ENCODE results near the gene HECTD3. TPM values are rescaled to one million over a fixed set of nuclear protein-coding genes. Genes with fewer than 3 reads are reported as not detected.
A peak's percentile ranks its signal among the peaks of the same experiment; 100 is the strongest.

The HECTD3 gene
- 27.2 TPM for polyA plus RNA-seq

- Mint-ChIP-seq H3K27me3 (peaks cover 1% of the 10 kb centered on the region), H3K4me3 (peak within 1 kb of the TSS; percentile 83 to 95 (median 90)), H3K27ac (peak within 1 kb of the TSS; percentile 79 to 96 (median 86)), H3K9me3 (no peaks in the 10 kb centered on the region), H3K36me3 (peaks cover 4% of the 10 kb centered on the region), H3K4me1 (peaks cover 18 to 40% (median 31%) of the 10 kb centered on the region in 3 donors)
These were observed at the start of gene HECTD3 for GRCh38 chr1:45010855-45011811. TSS of gene HECTD3 (minus strand) at chr1:45011324. CDS start at chr1:45011257, 67 bp downstream.

GRCh38 chr1:45059829-45060228 lies 48.7 kb upstream of the HECTD3 start:
- Mint-ChIP-seq H3K36me3 (peaks cover 4% of the 10 kb centered on the region), H3K4me3 (no peak overlapping the region), H3K27ac (no peak overlapping the region), H3K9me3 (no peaks in the 10 kb centered on the region), H3K4me1 (no peaks in the 10 kb centered on the region), H3K27me3 (no peaks in the 10 kb centered on the region)

DNA sequence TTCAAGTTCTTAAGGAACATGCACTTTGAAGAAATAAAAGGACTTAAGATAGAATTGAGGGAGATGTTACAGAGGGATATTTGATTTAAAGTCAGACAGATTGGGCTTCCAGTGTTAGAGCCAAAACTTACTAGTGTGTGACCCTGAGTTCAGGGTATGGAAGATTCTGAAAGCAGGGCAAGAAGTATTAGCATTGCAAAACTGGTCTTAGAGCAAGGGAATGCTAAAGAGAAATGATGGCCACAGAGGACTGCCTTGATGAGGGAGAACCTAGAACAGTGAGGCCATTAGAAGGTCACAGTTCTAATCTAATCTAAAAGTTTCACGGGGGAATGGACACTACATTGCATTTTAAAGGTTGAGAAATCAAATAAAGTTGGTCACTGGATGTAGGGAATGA lies 46.4 kb upstream of the HECTD3 start:
- Mint-ChIP-seq H3K27me3 (no peaks in the 10 kb centered on the region), H3K4me1 (peaks cover 5 to 7% (median 7%) of the 10 kb centered on the region in 3 donors), H3K9me3 (no peaks in the 10 kb centered on the region), H3K4me3 (no peak overlapping the region), H3K36me3 (peaks cover 2% of the 10 kb centered on the region), H3K27ac (no peak overlapping the region)

DNA sequence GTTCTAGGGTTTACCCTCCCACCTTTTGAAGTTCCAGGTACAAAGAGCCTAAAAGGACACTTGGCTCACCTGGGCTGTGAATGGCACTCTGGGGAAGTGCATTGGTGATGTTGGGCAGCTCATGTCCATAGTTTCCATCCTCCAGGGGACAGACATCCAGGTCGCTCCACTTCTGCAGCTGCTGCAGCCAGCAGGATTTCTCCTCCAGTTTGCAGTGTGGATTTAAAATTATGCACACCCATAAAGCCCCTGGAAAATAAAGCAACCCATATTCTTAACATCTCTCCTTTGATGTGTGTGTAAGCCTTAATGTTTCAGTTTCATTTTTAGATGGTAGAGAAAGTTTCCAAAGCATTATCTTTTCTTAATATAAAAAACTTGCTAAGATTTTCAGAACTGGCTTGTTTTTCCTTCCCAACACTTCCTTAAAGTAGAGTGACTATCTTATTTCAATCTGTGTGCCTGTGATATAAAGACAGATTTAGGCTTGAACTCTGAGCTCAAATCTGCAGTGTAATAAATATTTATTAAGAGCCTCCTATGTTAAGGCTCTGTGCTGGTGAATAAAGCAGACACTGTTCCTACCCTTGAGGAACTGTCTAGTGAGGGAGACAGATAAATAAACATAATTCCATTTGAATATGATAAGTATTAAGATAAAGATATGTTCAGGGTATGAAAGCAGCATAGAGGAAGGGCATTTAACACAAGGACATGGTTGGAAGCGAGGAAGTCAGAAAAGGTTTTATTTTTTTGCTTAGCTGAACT lies 40.1 kb upstream of the HECTD3 start:
- peak overlapping the region in 3 of 4 donors; percentile 38 to 79 (median 53) for H3K4me3 Mint-ChIP-seq
- H3K27me3 Mint-ChIP-seq, result no peaks in the 10 kb centered on the region
- H3K27ac Mint-ChIP-seq, result peak overlapping the region in 2 of 3 donors; percentile 1 to 77
- peaks cover 13 to 19% (median 19%) of the 10 kb centered on the region in 3 donors for H3K4me1 Mint-ChIP-seq
- no peaks in the 10 kb centered on the region for H3K9me3 Mint-ChIP-seq
- H3K36me3 Mint-ChIP-seq, result peaks cover 2% of the 10 kb centered on the region

DNA sequence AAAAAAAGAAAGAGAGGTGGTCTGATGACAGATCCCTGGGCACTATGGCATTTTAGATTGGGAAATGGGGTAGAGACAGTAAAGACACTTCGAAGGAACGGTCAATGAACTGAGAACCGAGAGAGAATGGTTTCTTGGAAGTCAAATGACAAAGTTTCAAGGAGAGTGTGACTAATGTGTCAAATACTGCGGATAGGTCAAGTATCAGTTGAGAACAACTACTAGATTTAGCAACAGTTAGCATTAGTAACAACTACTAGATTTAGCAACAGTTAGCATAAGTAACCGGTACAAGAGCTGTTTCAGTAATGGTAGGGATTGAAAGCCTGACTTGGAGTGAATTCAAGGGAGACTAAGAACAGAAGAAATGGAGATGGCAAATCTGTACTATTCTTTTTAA lies 35.9 kb upstream of the HECTD3 start:
- H3K9me3 Mint-ChIP-seq, result no peaks in the 10 kb centered on the region
- no peak overlapping the region for H3K27ac Mint-ChIP-seq
- no peaks in the 10 kb centered on the region for H3K27me3 Mint-ChIP-seq
- H3K36me3 Mint-ChIP-seq, result no peaks in the 10 kb centered on the region
- H3K4me1 Mint-ChIP-seq, result peaks cover 7 to 12% (median 12%) of the 10 kb centered on the region in 3 donors
- no peak overlapping the region for H3K4me3 Mint-ChIP-seq

- H3K27ac Mint-ChIP-seq, result no peak overlapping the region
- no peaks in the 10 kb centered on the region for H3K27me3 Mint-ChIP-seq
- peaks cover 0 to 5% (median 4%) of the 10 kb centered on the region in 3 donors for H3K4me1 Mint-ChIP-seq
- no peaks in the 10 kb centered on the region for H3K9me3 Mint-ChIP-seq
- H3K4me3 Mint-ChIP-seq, result no peak overlapping the region
- no peaks in the 10 kb centered on the region for H3K36me3 Mint-ChIP-seq
These were observed 33.8 kb upstream of the HECTD3 start for GRCh38 chr1:45044916-45045315.

- H3K27me3 Mint-ChIP-seq, result no peaks in the 10 kb centered on the region
- no peaks in the 10 kb centered on the region for H3K36me3 Mint-ChIP-seq
- no peak overlapping the region for H3K4me3 Mint-ChIP-seq
- no peak overlapping the region for H3K27ac Mint-ChIP-seq
- H3K9me3 Mint-ChIP-seq, result no peaks in the 10 kb centered on the region
- no peaks in the 10 kb centered on the region for H3K4me1 Mint-ChIP-seq
These were observed 32.0 kb upstream of the HECTD3 start for GRCh38 chr1:45043094-45043493.

DNA sequence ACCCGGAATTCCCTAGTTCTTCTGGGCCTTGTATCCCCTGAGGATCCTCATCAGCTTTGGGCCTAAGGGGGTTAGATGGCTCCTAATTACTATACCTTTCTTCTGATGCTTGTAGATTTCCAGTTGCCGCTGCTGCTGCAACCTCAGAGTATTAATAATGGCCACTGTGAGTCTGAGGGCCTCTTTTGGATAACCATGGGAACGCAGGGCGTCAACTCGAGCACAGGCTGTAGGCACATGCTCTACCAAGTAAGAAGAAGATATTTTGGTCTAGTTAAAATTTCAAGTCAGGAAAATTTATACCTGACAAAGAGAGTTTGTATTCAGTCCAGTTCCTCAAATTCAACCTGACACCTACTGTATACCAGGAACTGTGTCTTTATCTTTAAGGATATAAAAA lies 29.2 kb upstream of the HECTD3 start:
- Mint-ChIP-seq H3K36me3 (no peaks in the 10 kb centered on the region), H3K4me3 (no peak overlapping the region), H3K27ac (no peak overlapping the region), H3K9me3 (no peaks in the 10 kb centered on the region), H3K27me3 (no peaks in the 10 kb centered on the region), H3K4me1 (no peaks in the 10 kb centered on the region)

- no peaks in the 10 kb centered on the region for H3K9me3 Mint-ChIP-seq
- no peaks in the 10 kb centered on the region for H3K36me3 Mint-ChIP-seq
- H3K27me3 Mint-ChIP-seq, result no peaks in the 10 kb centered on the region
- no peak overlapping the region for H3K4me3 Mint-ChIP-seq
- H3K27ac Mint-ChIP-seq, result no peak overlapping the region
- peaks cover 0 to 2% (median 0%) of the 10 kb centered on the region in 3 donors for H3K4me1 Mint-ChIP-seq
These were observed 27.7 kb upstream of the HECTD3 start for GRCh38 chr1:45038661-45039364.

GRCh38 chr1:45038240-45038639 lies 27.1 kb upstream of the HECTD3 start:
- Mint-ChIP-seq H3K4me1 (peaks cover 4 to 5% (median 4%) of the 10 kb centered on the region in 3 donors), H3K4me3 (no peak overlapping the region), H3K9me3 (no peaks in the 10 kb centered on the region), H3K27me3 (no peaks in the 10 kb centered on the region), H3K27ac (no peak overlapping the region), H3K36me3 (no peaks in the 10 kb centered on the region)

DNA sequence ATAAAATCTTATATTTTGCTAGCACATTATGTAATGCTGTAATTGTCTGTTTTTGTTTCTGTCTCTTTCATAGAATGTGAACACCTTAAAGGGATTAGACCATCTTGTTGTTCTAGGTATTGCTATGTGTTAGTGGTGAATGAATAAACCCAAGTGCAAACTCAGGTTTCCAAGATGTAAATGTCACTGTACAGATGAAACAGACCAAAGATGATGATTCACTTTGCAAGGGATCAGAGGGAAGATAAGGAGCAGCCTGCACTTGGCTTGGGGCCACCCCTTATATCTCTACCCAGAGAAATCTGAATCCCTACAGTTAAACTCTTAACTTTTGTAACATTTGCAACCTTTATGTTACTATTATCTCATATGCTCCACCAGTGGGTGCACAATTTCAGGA lies 26.3 kb upstream of the HECTD3 start:
- no peak overlapping the region for H3K4me3 Mint-ChIP-seq
- H3K27me3 Mint-ChIP-seq, result no peaks in the 10 kb centered on the region
- H3K9me3 Mint-ChIP-seq, result no peaks in the 10 kb centered on the region
- H3K27ac Mint-ChIP-seq, result no peak overlapping the region
- no peaks in the 10 kb centered on the region for H3K36me3 Mint-ChIP-seq
- peaks cover 5 to 6% (median 5%) of the 10 kb centered on the region in 3 donors for H3K4me1 Mint-ChIP-seq

DNA sequence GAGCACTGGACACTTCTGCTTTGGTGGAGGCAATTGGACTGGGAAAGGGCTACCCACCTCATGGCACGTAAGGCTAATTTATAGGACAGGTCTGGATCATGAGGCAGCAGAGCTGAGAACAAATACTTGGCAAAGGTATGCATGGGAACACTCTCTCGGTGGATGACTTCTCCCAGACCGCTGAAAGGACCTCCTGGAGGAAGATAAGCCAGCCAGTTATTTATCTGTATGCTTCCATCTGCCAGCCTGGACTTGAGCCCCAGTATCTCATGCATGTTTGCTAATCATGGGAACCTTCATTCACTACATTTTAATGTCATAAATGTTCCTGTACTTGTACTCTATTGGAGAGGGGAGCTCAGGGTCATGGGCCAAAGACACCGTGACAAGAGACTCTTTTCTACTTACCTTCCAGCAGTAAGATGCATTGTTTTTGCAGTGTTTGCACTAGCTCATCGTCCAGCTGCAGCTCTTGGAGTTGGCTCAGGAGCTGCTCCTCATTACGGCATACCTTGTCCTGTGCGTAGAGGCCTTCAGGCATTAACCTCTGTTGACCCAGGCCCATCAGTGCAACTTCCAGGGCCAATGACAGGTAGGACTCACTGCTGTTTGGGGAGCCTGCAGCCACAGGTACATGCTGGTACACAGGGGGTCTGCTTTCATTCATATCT lies 24.6 kb upstream of the HECTD3 start:
- H3K4me3 Mint-ChIP-seq, result peak overlapping the region in 1 of 4 donors; percentile 73
- no peaks in the 10 kb centered on the region for H3K9me3 Mint-ChIP-seq
- H3K36me3 Mint-ChIP-seq, result no peaks in the 10 kb centered on the region
- peaks cover 5 to 6% (median 5%) of the 10 kb centered on the region in 3 donors for H3K4me1 Mint-ChIP-seq
- H3K27me3 Mint-ChIP-seq, result no peaks in the 10 kb centered on the region
- H3K27ac Mint-ChIP-seq, result no peak overlapping the region

DNA sequence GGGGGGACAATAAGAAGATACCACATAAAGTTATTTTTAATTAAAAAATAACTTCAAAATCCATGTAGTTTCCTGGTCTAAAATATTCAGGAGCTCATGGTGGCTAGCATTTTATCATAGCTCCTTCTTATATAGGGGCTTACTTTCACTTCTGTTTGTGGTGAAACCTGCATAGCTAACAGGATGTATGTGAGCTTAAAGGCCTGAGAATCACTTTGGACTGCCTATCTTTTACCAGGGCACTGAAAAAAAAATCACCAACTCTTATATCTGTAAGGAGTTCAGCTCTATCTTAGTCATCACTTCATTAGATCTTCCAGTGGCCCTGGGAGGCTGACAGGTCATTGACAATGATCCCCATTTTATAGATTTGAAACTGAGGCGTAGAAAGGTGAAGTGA lies 22.2 kb upstream of the HECTD3 start:
- H3K4me3 Mint-ChIP-seq, result peak overlapping the region in 1 of 4 donors; percentile 68
- peaks cover 5 to 6% (median 5%) of the 10 kb centered on the region in 3 donors for H3K4me1 Mint-ChIP-seq
- peak overlapping the region in 1 of 3 donors; percentile 31 for H3K27ac Mint-ChIP-seq
- no peaks in the 10 kb centered on the region for H3K9me3 Mint-ChIP-seq
- H3K27me3 Mint-ChIP-seq, result no peaks in the 10 kb centered on the region
- peaks cover 2% of the 10 kb centered on the region for H3K36me3 Mint-ChIP-seq

DNA sequence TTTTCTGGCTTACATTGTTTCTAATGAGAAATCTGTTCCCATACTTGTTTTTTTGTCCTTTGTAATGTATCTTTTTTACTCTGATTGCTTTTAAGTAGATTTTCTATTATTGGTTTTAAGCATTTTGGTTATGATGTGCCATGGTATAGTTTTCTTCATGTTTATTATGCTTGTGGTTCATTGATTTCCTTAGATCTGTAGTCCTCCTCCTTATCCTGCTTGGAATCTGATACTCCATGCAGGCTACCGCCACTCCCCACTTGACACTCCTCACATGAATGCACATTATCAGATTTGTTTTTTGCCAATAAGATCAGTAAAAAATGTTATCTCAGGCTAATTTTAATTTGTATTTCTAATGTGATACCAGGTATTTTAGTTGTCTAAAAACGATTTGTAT lies 21.7 kb upstream of the HECTD3 start:
- Mint-ChIP-seq H3K36me3 (peaks cover 2% of the 10 kb centered on the region), H3K4me1 (peaks cover 5 to 6% (median 5%) of the 10 kb centered on the region in 3 donors), H3K4me3 (no peak overlapping the region), H3K9me3 (no peaks in the 10 kb centered on the region), H3K27ac (no peak overlapping the region), H3K27me3 (no peaks in the 10 kb centered on the region)

Data from IgD-negative memory B cell (primary cell).